GM23338 (cell line): ENCODE results near the gene TMEM62.

Experiments used
- EZH2 ChIP-seq: fragments of 200-600 bp; sonication (generic); IDR thresholded peaks from one replicate; pipeline ENCODE4 v1.8.0; 2017; ENCODE audit warnings: antibody characterized with exemption, mild to moderate bottlenecking, low read depth; ENCODE audit not compliant: unreplicated experiment
- EZH2phosphoT487 ChIP-seq: fragments of 200-600 bp; sonication (generic); IDR thresholded peaks from one replicate; pipeline ENCODE4 v1.8.1; 2018; ENCODE audit warnings: antibody characterized with exemption; ENCODE audit not compliant: unreplicated experiment
- POLR2AphosphoS5 ChIP-seq: IDR thresholded peaks from 2 replicates; pipeline ENCODE4 v1.6.1; 2016; ENCODE audit warnings: antibody characterized with exemption, low read depth
- REST ChIP-seq: IDR thresholded peaks from one replicate; pipeline ENCODE4 v1.6.1; 2018; ENCODE audit warnings: antibody characterized with exemption; ENCODE audit not compliant: unreplicated experiment
- ZNF114 ChIP-seq: fragments of 250-450 bp; sonication (Bioruptor Pico); IDR thresholded peaks from 2 replicates; pipeline ENCODE4 v1.5.0; 2020; ENCODE audit warnings: mild to moderate bottlenecking, moderate library complexity
- ZNF331 ChIP-seq: fragments of 250-450 bp; sonication (Bioruptor Pico); IDR thresholded peaks from 2 replicates; pipeline ENCODE4 v1.5.0; 2020; ENCODE audit warnings: low read depth, mild to moderate bottlenecking, moderate library complexity
- TF ChIP-seq, protein P1 (sequence below), 2 experiments: fragments of 200-600 bp in 1 of 2; sonication (generic) in 1 of 2; conservative IDR thresholded peaks; 2 replicates each; pipeline versions ENCODE4 v1.5.1 to v1.6.1; 2016 to 2017; ENCODE audit warnings: antibody characterized with exemption in 2 of 2, low read depth in 2 of 2, mild to moderate bottlenecking in 2 of 2, moderate library complexity in 1 of 2

DNA sequence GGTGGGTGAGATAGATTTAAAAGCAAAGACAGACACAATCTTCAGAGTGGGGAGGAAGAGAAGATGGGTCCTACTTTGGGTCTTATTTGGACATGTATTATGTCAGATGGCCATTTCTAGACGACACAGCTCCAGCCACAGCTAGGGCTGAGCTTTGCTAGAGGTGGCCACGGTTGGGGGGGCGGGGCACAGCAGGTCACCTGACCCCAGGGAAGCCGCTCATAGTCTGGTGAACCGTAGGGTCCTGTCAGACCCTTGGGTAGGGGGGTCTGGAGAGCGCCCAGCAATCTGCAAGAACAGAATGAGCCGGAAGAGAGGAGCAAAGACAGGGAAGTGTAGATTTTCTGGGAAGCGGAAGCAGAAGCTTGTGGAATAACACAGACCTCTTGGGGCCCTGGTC is 80.8 kb downstream of the TMEM62 start:
- TF ChIP-seq POLR2AphosphoS5 = no peak
- TF ChIP-seq EZH2 = no peak
- TF ChIP-seq, protein P1, sequence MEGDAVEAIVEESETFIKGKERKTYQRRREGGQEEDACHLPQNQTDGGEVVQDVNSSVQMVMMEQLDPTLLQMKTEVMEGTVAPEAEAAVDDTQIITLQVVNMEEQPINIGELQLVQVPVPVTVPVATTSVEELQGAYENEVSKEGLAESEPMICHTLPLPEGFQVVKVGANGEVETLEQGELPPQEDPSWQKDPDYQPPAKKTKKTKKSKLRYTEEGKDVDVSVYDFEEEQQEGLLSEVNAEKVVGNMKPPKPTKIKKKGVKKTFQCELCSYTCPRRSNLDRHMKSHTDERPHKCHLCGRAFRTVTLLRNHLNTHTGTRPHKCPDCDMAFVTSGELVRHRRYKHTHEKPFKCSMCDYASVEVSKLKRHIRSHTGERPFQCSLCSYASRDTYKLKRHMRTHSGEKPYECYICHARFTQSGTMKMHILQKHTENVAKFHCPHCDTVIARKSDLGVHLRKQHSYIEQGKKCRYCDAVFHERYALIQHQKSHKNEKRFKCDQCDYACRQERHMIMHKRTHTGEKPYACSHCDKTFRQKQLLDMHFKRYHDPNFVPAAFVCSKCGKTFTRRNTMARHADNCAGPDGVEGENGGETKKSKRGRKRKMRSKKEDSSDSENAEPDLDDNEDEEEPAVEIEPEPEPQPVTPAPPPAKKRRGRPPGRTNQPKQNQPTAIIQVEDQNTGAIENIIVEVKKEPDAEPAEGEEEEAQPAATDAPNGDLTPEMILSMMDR (conservative IDR thresholded peaks at IDR 0.05; ENCODE audit: low read depth in 2 of 2) = no peak
- TF ChIP-seq REST = no peak
- no peak for TF ChIP-seq EZH2phosphoT487
- TF ChIP-seq ZNF114 = no peak
- TF ChIP-seq ZNF331 = no peak
